Forelimb muscle (tissue), 1 donor: Measurements from ENCODE around the gene SLC6A16. TPM values are rescaled to one million over a fixed set of nuclear protein-coding genes. Genes with fewer than 3 reads are reported as not detected.
"Not testable (repeated sequence)": the region's sequence is repeated elsewhere in the genome, so short reads cannot be mapped to it uniquely, and the experiment has no call there.

Source experiments
- DNase-seq: peaks from one replicate; pipeline ENCODE4 v3.0.0-alpha.2; 2013; ENCODE audit warnings: low read depth
- polyA plus RNA-seq: library from polyadenylated mRNA; unstranded; fragments of 120-200 nt; gene quantifications from one replicate; pipeline ENCODE4 v1.2.1, GENCODE V29; 2013; ENCODE audit not compliant: insufficient read length

The SLC6A16 gene
- polyA plus RNA-seq, 1 donor = 1.0 TPM

DNA sequence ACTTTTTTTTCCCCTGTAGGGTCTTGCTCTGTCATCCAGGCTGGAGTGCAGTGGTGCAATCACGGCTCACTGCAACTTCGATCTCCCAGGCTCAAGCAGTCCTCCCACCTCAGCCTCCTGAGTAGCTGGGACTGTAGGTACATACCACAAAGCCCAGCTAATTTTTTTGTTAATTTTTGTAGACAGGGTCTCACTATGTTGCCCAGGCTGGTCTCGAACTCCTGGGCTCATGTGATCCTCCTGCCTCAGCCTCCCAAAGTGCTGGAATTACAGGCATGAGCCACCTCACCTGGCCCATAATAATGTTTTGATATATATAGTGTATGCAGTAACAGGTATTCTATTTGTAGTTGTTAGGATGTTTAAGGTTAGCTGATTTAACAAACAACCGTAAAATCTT lies 6.2 kb upstream of the SLC6A16 start:
- DNase-seq = not testable (repeated sequence)

DNA sequence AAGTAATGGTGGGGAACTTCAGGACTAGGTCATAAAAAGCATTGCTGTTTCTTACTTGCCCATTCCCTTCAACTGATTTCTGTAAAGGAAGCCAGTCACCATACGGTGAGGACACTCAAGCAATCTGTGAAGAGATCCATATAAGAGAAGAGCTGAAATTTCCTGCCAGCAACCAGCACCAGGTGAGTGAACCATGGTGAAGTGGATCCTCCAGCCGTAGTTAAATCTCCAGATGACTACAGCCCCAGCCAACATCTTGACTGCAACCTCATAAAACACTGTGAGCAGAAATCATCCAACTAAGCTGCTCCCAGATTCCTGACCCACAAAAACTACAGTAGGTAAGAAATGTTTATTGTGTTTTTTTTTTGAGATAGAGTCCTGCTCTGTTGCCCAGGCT lies 3.8 kb upstream of the SLC6A16 start:
- no peak for DNase-seq

DNA sequence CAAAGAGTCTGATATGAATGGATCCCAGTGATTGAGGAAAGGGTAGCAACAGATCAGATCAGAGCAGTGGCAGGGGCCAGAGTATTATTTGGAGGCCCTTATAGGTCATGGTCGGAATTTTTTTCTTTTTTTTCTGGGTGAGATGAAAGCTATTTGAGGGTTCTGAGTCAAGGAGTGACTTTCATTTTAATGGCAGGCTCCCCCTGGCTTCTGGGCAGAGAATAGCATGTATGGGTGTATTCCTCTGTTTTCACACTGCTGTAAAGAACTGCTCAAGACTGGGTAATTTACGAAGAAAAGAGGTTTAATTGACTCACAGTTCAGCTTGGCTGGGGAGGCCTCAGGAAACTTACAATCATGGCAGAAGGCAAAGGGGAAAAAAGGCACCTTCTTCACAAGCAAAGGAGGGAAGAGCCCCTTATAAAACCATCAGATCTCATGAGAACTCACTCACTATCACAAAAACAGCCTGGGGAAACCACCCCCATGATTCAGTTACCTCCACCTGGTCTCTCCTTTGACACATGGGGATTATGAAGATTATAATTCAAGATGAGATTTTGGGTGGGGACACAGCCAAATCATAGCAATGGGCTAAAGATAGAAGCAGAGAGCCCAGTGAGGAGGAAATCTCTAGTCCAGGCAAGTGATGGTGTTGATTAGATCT lies 3.0 kb upstream of the SLC6A16 start:
- no peak for DNase-seq

DNA sequence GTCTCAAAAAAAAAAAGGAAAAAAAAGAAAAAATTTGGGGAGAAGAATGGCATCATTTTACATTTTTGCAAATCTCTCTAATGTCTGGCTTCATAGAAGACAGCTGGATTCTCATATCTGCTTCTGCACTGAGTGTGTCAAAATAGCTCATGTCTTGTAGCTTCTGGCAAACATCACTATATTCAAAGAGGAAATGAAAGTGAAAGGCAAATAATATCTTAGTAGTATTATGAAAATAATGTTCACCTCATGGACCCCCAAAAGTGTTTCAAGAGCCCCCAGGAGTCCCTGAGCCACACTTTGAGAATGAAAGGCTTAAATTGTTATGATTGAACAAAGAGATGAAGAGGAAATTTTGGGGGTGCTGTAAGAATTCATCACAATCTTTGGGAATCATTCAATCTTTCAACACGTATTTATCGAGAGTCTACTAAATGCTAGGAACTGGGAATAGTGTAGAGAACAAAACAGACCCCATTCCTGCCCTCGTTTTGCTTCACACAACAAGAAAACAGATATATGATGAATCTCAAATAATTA lies 1.2 kb upstream of the SLC6A16 start:
- no peak for DNase-seq

DNA sequence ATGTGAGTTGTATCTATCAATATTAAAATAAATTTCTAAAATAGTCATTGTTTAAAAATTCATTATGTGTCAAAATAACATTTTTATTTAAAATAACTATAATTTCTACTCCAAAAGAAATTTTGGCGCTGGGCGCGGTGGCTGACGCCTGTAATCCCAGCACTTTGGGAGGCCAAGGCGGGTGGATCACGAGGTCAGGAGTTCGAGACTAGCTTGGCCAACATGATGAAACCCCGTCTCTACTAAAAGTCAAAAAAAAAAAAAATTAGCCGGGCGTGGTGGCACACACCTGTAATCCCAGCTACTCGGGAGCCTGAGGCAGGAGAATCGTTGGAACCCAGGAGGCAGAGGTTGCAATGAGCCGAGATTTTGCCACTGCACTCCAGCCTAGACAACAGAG lies 765 bp upstream of the SLC6A16 start:
- not testable (repeated sequence) for DNase-seq

DNA sequence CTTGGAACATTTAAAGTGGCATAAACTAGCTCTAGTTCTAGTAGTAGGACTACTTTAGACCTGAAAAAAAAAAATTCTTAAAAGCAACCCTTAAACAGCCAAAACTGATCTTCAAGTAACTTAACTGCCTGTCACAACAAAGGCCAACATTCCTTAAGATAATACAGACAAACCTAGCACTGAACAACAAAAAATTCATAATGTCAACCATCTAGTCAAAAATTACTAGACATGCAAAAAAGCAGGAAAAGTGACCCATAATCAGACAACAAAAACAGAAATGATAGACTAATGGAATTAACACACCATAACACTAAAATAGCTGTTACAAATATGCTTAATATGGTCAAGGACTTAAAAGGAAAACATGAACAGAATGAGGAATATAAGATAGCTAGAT lies 6.7 kb downstream of the SLC6A16 start:
- no peak for DNase-seq

DNA sequence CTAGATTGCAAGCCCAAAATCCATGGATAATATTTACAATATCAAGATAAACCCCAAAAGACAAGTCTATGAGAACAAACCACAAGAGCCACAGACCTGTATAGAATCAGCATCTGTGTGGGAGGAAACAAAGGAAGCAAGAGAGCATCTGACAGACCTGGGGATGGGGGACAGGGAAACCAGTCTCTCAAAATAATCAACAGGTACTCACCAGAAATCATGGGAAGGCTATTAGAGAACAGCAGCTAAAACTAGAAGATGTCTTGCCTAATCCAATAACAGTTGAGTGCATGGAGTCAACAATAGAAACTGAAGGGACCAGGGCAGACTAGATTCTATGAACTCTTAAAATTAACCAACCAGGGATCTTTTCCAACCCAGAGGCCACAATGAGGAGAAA lies 8.7 kb downstream of the SLC6A16 start:
- no peak for DNase-seq

DNA sequence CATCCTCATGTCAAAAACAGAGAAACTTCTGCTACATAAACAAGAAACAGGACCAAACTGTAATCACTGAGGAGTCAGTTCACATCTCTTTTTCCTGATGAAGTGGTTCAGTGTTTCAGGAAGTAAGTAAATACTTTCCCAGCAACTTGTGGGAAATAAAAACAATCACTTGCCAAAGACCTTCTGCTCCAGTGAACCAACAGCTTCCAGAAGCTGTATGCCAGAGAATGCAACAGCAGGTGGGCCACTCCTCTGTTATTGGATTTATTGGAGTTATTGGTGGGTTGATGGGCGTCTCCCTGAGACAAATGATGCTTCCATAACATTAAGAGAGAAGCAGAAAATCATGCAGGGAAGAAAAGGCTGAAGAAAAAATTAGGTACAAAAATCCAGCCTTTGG lies 9.9 kb downstream of the SLC6A16 start:
- no peak for DNase-seq

DNA sequence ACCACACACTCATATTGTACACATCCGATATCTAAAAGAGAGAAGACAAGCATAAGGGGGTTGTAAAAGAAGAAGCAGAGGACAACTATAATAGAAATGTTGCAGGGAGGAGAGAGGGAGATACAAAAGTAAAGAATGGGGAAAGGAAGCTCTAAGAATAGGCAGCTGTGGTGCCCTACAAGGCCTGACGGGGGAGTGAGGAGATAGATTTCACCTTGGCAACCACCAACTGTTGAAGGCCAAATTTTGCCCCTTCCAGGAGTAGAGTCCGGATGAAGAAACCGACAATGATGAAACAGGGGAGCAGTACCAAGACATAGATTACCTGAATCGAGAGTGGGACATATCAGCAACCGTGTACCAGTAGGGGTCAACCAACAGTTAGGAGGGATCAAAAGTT lies 15.9 kb downstream of the SLC6A16 start:
- DNase-seq = no peak

DNA sequence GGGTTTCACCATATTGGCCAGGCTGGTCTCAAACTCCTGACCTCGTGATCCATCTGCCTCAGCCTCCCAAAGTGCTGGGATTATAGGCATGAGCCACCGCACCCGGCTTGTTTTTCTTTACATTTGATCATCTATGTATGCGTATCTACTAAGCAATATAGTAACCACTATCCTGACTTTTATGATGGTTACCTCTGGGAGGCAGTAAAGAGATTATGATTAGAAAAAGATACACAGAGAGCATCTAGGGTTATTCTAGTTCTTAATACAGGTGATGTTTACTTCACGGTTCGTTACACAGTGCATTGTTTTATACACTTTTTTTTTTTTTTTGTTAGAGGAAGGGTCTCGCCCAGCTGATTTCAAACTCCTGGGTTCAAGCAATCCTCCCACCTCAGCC lies 18.3 kb downstream of the SLC6A16 start:
- DNase-seq = not testable (repeated sequence)

DNA sequence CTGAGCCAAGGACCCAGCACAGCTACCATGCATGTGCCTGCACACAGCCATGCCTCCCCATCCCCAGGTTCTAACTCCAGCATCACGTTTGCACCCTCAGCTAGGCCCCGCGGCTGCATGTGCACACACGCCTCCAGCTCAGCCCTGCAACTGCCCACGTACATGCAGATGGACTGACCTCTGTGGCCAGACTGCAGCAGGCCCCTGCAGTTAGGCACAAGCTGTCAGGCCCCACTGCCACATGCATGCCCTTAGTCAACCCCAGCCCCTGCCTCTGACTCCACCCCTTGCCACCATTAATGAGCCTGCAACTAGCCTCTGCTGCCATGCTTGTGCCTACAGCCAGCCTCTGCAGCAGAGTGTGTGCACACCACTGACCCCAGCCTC lies 23.1 kb downstream of the SLC6A16 start:
- DNase-seq = no peak

DNA sequence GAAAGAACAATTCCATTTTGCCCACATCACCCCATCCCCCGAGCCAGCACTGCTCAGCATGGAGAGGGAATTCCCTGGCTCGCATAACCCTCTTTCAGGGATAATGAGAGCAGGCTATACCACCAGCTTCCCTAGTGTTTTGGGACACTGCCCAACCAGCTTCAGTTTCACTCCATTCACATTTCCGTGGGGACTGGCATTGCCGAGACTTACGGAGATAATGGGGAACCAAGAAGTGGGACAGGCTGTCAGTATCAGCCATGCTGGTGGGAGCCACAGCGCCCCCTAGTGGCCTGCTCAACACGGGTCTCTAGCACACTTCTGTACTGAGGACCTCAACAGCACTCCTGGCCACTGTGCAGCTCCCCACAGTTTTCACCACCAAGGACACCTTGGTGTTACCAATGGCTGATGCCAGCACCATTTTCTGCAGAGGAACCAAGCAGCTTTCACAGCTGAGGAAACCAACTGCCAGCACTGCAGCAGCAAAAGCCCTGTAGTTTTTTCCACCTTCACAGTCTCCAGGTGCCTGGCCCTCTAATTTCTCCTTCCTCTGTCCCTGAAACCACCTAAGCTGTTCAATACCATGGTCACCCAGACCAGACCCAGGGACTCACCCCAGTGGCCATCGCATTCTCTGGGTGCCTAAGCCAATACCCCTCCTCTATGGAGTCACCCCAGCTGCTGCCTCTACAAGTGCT lies 23.7 kb downstream of the SLC6A16 start:
- DNase-seq = peak; percentile 1

DNA sequence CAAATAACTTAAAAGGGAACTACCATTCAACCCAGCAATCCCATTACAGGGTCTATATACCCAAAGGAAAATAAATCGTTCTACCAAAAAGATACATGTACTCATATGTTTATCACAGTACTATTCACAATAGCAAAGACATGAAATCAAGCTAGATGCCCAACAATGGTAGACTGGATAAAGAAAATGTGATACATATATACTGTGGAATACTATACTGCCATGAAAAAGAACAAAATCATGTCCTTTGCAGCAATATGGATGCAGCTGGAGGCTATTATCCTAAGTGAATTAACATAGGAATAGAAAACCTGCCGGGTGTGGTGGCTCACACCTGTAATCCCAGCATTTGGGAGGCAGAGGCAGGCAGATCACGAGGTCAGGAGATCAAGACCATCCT lies 26.3 kb downstream of the SLC6A16 start:
- DNase-seq = not testable (repeated sequence)

DNA sequence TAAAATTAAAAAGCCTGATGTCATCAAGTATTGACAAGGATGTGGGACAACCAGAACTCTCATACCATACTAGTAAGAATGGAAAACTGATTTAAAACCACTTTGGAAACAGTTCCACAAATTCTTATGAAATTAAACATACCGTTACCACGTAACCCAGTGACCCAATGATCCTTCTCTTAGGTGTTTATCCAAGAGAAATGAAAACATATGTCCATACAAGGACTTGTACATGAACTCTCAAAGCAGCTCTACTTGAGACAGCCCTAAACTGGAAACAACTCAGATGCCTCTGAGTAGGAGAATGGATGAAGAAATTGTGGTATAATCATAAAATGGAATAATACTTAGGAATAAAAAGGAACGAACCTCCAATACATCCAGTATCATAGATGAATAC lies 27.6 kb downstream of the SLC6A16 start:
- no peak for DNase-seq

DNA sequence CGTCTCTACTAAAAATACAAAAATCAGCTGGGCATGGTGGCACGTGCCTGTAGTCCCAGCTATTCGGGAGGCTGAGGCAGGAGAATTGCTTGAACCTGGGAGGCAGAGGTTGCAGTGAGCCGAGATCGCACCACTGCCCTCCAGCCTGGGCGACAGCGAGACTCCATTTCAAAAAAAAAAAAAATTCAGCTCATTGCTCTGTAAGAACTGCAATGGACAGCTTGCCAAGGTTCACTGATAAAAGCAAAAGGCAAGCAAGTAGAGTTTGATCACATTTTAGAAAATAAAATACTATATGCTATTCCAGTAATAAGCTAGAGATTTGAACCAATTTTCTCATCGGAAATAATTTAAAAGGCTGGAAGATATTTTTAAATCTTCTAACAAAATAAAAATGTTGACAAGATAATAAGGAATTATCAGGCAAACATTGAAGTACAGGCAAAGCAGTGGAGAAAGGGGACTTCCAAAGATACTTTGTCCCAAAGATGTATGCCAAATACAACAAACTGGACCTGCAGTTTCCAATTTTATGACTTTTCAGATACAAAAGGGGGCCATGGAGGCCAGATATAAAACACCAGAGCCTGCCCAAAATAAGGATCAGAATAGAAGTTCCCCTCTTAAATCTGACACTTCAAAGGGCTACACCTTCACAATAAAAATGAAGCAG lies 29.6 kb downstream of the SLC6A16 start:
- no peak for DNase-seq

DNA sequence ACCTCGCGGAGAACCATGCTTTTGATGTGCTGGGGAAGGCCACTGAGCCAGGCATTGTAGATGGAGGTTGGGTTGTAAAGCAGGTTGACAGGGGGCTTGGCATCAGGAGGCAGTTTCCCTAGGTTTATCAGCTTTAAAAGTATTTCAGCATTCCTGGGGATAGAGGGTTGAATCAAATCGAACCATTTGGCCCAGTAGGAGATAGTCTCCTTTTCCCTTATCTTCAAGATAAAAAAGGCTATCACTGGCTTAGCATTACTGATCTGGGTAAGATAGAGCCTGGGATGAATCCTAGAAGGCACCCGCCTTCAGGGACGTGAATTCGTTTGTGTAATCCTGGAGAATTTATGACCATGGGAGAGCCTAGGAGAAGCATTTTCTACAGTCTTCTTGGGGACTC lies 30.6 kb downstream of the SLC6A16 start:
- no peak for DNase-seq

DNA sequence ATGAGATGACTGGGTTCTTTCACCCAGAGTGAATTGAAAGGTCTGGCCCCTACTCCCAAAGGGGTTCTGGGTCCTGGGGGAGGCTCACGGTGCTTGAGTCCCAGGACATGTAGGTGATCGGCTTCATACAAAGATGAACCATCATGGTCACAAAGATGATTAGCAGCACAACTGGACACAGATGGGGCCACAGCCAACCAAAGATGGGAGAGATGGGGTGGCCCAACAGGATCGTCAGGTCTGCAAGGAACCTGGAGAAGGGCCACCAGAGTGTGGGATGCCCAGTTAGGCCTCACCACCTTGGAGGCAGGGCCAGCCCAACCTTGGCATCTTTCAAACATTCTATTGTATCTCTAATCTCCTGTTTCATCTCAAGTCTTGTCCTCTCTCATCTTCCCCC lies 34.5 kb downstream of the SLC6A16 start:
- no peak for DNase-seq

DNA sequence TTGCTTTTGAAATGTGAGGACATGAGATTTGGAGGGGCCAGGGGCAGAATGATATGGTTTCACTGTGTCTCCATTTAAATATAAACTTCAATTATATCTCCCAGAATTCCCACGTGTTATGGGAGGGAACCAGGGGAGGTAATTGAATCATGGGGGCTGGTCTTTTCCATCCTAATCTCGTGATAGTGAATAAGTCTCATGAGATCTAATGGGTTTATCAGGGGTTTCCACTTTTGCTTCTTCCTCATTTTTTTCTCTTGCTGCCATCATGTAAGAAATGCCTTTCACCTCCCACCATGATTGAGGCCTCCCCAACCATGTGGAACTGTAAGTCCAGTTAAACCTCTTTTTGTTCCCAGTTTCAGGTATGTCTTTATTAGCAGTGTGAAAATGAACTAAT lies 35.7 kb downstream of the SLC6A16 start:
- DNase-seq = not testable (repeated sequence)

DNA sequence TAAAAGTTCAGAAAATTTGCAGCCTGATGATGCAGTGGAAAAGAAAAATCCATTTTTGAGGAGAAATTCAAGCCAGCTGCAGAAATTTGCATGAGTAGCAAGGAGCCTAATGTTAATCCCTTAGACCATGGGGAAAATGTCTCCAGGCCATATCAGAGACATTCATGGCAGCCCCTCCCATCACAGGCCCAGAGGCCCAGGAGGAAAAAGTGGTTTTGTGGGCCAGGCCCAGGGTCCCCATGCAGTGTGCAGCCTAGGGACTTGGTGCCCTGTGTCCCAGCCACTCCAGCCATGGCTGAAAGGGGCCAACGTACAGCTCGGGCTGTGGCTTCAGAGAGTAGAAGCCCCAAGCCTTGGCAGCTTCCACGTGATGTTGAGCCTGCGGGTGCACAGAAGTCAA lies 36.8 kb downstream of the SLC6A16 start:
- not testable (repeated sequence) for DNase-seq

DNA sequence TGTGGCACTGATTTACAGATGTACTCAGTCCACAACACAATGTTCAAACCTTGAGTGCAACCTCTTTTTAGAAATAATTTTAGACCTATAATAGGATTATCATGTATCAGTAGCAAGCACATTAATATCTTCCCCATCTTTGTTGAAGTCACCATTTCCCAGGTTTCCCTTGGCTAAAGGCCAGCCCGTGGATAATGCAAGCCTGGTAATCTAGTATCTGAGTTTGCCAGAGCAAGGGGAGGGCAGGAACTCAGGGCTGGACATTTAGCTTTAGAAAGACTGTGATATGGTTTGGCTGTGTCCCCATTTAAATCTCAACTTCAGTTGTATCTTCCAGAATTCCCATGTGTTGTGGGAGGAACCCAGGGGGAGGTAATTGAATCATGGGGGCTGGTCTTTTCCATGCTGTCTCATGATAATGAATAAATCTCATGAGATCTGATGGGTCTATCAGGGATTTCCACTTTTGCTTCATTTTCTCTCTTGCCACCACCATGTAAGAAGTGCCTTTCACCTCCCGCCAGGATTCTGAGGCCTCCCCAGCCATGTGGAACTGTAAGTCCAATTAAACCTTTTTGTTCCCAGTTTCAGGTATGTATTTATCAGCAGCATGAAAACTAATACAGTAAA lies 37.7 kb downstream of the SLC6A16 start:
- no peak for DNase-seq

DNA sequence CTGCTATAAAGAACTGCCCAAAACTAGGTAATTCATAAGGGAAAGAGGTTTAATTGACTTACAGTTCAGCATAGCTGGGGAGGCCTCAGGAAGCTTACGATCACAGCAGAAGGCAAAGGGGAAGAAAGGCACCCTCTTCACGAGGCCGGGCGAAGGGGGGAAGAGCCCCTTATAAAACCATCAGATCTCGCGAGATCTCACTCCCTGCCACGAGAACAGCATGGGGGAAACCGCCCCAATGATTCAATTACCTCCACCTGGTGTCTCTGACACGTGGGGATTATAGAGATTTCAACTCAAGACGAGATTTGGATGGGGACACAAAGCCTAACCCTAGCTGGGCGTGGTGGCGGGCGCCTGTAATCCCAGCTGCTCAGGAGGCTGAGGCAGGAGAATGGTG lies 42.8 kb downstream of the SLC6A16 start:
- no peak for DNase-seq

DNA sequence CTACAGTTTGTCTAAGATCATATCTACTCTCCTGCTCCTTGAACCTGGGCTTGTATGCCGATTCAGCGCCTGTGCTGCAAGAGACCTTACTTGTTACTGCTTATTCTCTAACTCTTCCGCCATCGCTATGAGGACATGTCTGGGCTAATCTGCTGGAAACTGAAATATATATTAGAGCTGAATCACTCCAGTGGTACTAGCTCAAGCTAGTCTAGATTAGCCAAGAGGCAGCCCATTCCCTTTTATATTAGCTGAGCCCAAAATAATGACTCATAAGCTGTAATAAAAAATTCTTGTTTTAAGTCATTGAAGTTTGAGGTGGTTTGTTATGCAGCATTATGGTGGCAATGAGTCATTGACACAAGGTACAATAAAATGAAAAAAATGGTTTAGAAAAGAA lies 52.8 kb downstream of the SLC6A16 start:
- no peak for DNase-seq
